ENCODE results near the gene ZNF138. TPM values are rescaled to one million over a fixed set of nuclear protein-coding genes. Genes with fewer than 3 reads are reported as not detected.

Gene ZNF138
- 2.7 to 3.9 TPM (median 2.9 TPM) in 5 replicates for total RNA-seq (2022; extraction: Qiagen RNA extraction; ENCODE audit: low read depth)

DNA sequence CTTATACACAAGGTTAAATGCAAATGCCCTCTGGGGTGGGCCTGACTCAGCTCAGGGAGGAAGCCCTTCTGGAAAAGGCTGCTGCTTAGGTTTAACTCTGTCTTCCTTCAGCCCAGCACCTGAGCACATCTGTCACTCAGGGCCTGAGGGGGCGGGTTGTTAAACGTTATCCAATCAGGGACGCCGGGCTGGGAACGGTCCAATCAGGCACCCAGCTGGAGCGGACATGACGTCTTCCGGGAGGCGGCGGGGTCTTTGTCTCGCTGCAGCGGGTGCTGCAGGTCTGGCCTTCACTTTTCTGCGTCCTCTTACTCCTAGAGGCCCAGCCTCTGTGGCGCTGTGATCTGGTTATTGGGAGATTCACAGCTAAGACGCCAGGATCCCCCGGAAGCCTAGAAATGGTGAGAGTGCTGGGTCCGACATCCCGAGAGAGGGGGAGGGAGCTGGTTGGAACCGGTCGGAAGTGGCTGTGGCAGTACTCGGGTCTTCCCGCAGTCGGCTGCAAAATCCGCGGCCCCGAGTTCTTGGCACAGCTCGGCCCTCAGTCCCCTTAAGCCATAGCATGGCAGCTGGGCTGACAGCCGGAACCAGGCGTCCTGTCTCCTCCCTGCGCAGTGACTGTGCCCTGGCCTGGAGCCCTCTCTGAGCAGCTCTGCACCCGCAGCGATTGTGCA lies at the start of gene ZNF138:
Gene ZNF138 (plus strand): TSS at position 258 of the 674 bp plus-strand sequence. CDS start 141 bp downstream, at position 399.

Other genes starting within 250 kb of the ZNF138 start
- gene ZNF680, start 231.4 kb upstream of the ZNF138 start, total RNA-seq (2022; extraction: Qiagen RNA extraction; ENCODE audit: low read depth): 1.2 to 2.6 TPM (median 2.3 TPM) in 5 replicates
- gene ZNF107, start 128.3 kb upstream of the ZNF138 start, total RNA-seq (2022; extraction: Qiagen RNA extraction; ENCODE audit: low read depth): 1.7 to 3.5 TPM (median 2.4 TPM) in 5 replicates
- gene ZNF273, start 108.8 kb downstream of the ZNF138 start, total RNA-seq (2022; extraction: Qiagen RNA extraction; ENCODE audit: low read depth): 1.6 to 2.8 TPM (median 2.5 TPM) in 5 replicates
- 0.10 to 0.41 TPM (median 0.22 TPM) in 5 replicates for gene ZNF117, start 196.6 kb downstream of the ZNF138 start, total RNA-seq (2022; extraction: Qiagen RNA extraction; ENCODE audit: low read depth)
- gene ERV3-1, start 212.3 kb downstream of the ZNF138 start, total RNA-seq (2022; extraction: Qiagen RNA extraction; ENCODE audit: low read depth): 3.4 to 5.7 TPM (median 4.0 TPM) in 5 replicates

All from A549 treated with GW870086 at 1 μM for 4 hours (cell line).